GM12875 (cell line): ENCODE measurements around the gene ZNF534.
"Not testable (repeated sequence)": the region's sequence is repeated elsewhere in the genome, so short reads cannot be mapped to it uniquely, and the experiment has no call there.

Experiments
- H3K4me3 ChIP-seq: one replicate; pipeline ENCODE4 v1.5.1; 2011; ENCODE audit warnings: low read depth, low read length, control low read depth
- CTCF ChIP-seq: IDR thresholded peaks from 2 replicates; pipeline ENCODE4 v1.5.1; 2011; ENCODE audit warnings: low read depth, mild to moderate bottlenecking, control low read depth, inconsistent platforms, low read length, moderate library complexity, borderline replicate concordance; ENCODE audit not compliant: insufficient read depth

ZNF534 gene

GRCh38 chr19:52444506-52444905 lies 15.6 kb downstream of the ZNF534 start:
- no peak overlapping the region for H3K4me3 ChIP-seq
- no peak for TF ChIP-seq CTCF

GRCh38 chr19:52451241-52451640 lies 22.3 kb downstream of the ZNF534 start:
- no peak for TF ChIP-seq CTCF
- no peak overlapping the region for H3K4me3 ChIP-seq

GRCh38 chr19:52453324-52454094 lies 24.6 kb downstream of the ZNF534 start, which contains the start of gene ZNF578:
Gene ZNF578, plus strand, starts transcription at chr19:52453553. Its CDS starts 48,293 bp downstream, at chr19:52501846.
- no peak within 1 kb of the TSS for H3K4me3 ChIP-seq
- no peak for TF ChIP-seq CTCF

GRCh38 chr19:52464798-52465470 lies 36.0 kb downstream of the ZNF534 start:
- no peak overlapping the region for H3K4me3 ChIP-seq
- no peak for TF ChIP-seq CTCF

- H3K4me3 ChIP-seq = no peak overlapping the region
- no peak for TF ChIP-seq CTCF
Measured at GRCh38 chr19:52473655-52474350, 44.9 kb downstream of the ZNF534 start.

GRCh38 chr19:52474351-52475127 lies 45.6 kb downstream of the ZNF534 start:
- no peak for TF ChIP-seq CTCF

GRCh38 chr19:52484111-52484743 lies 55.3 kb downstream of the ZNF534 start:
- not testable (repeated sequence) for H3K4me3 ChIP-seq

More at GRCh38 chr19:52474351-52475127, 45.6 kb downstream of the ZNF534 start:
- no peak overlapping the region for H3K4me3 ChIP-seq

GRCh38 chr19:52485064-52485463 lies 56.1 kb downstream of the ZNF534 start:
- H3K4me3 ChIP-seq = not testable (repeated sequence)

GRCh38 chr19:52485561-52486240 lies 56.8 kb downstream of the ZNF534 start:
- H3K4me3 ChIP-seq = not testable (repeated sequence)
